SIG-M5 treated with dmso at 0.1 percent for 504 hours (cell line): ENCODE data around the gene BTG2.
"Not testable (repeated sequence)": the region's sequence is repeated elsewhere in the genome, so short reads cannot be mapped to it uniquely, and the experiment has no call there.

Source experiments
- DNase-seq: peaks from one replicate; lab custom pipeline; 2025; ENCODE audit not compliant: unreplicated experiment; lab: John Stamatoyannopoulos, UW

The BTG2 gene

DNA sequence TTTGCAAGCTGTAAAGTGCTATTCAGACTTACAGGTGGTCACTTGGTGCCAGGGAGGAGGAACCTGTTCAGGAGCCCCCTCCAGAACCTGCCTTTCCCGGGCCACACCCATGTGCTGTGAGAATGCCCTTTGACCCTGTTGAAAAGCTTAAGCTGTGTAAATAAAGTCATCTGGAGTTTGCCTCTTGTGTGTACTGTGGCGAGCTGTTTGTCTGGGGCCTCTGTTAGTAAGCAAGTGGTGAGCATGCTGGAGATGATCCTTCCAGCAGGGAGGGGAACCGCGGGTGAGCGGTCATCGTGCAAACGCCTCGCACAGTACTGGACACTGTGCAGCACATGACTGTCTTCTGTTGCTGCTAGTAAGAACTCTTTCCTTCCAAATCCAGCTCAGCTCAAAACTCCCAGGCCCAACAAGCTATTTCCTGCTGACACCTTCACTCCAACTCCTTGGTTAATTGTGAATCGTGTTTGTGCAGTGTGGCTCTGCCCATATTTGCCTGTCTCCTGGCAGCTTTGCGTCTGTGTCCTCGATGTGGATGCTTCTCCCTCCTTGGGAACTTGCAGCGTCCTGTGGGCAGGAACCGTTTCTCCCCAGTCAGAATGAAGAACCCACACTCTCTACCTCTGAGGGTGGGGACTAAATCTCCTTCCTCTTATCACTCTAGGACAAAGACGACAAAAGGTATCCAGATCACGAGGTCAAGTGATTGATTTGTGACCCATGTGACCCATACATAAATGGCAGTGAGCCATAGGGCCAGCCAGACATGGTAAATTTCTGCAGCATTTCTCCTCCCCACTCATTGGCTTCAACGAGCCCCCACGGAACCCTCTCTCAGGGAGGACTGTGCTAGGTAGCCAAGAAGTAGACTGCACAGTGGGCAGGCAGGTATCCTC lies 13.9 kb upstream of the BTG2 start:
- no peak for DNase-seq

- DNase-seq: no peak
Measured at GRCh38 chr1:203295796-203296195, 9.5 kb upstream of the BTG2 start.

GRCh38 chr1:203296460-203297073 lies 8.8 kb upstream of the BTG2 start:
- no peak for DNase-seq

GRCh38 chr1:203299169-203299568 lies 6.2 kb upstream of the BTG2 start:
- no peak for DNase-seq

DNA sequence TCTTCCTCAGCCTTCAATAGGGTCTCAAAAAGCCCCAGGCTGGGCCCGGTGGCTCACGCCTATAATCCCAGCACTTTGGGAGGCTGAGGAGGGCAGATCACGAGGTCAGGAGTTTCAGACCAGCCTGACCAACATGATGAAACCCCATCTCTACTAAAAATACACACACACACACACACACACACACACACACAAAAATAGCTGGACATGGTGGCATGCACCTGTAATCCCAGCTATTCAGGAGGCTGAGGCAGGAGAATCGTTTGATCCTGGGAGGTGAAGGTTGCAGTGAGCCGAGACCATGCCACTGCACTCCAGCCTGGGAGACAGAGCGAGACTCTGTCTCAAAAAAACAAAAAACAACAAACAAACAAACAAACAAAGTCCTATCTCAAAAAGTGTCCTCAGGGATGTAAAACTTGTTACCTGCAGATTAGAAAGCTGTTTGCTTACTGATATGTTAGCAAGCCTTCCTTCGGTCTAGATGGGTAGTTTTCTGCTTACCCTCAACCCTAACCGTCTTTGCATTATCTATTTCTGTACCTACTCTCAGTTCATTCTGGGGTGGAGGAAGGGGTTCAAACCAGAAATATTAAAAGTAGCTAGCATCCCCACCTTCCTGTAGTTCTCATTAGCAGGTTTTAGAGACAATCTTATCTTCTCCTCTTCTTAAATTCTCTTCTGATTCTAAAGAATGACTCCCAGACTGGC lies 5.4 kb upstream of the BTG2 start:
- not testable (repeated sequence) for DNase-seq

DNA sequence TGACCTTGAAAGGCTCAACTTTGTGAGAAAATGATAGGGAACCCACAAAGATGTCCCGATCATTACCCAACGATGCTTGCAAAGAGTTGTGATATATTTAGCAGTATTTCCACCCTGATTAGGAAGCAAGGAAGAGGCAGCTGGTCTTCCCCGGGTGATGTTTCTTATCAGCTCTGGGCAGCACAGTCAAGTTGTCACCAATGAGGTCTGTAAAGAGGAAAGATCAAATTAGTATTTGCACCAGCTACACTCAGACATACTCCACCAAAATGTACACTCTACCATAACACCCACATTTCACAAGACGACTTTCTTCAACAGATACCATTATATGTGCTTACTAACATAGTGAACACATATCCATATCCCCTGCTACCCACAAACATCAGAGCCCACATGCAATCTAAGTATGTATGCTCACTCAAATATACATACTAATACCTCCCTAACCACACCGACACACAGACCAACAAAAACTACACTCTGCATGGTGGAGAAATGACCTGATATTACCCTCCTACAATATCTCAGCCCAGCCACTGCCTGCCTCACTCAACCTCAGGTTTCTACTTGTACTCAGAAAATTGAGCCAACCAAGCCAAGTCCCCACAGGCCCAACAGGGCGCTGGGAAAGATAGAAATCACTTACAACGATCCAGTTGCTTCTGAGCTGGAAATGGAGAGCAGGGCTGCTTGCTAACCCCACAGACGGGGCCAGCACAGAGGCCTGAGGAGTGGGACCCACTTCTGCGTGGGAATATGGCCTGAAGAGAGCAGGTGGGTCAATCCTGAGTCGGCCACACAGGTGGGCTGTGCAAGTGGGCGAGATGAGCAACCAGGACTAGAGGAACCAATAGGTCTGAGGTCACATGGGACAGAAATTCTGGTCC lies 4.6 kb upstream of the BTG2 start:
- DNase-seq: peak; percentile 32

DNA sequence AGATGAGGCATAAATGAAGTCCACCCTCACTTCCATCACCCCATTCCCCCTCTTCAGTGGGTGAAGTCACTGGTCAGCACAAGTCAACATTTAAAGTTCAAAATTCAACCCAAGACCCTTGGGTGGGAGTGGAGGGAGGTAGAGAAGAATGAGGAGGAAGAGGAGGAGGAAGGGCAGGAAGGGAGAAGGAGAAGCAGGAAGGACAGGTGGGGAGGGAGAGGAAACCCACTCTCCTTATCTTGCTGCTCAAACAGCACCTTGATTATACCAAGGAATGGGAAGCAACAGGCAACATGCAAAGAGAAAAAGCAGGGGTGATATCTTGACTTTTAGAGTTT lies 4.0 kb upstream of the BTG2 start:
- DNase-seq: no peak

DNA sequence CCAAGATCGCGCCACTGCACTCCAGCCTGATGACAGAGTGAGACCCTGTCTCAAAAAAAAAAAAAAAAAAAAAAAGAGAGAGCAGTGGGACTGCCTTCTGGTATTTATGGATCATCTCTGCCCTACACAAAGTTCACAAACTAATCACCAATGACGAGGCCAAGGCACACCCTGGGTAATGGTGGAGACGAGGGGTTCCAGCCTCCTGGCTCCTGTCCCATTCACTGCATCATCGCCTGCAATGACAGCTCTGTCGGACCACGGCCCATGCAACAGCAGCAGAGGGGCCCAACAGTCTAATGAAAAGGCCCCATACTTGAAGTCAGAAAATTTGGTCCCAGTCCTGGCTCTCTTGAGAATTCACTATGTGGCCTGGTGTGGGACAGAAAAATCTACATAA lies 2.9 kb upstream of the BTG2 start:
- DNase-seq: no peak

- no peak for DNase-seq
Measured at GRCh38 chr1:203302894-203303293, 2.4 kb upstream of the BTG2 start.

- peak; percentile 53 for DNase-seq
Measured at GRCh38 chr1:203304391-203304918, 864 bp upstream of the BTG2 start.

GRCh38 chr1:203305809-203306088 lies 430 bp downstream of the BTG2 start:
- no peak for DNase-seq

DNA sequence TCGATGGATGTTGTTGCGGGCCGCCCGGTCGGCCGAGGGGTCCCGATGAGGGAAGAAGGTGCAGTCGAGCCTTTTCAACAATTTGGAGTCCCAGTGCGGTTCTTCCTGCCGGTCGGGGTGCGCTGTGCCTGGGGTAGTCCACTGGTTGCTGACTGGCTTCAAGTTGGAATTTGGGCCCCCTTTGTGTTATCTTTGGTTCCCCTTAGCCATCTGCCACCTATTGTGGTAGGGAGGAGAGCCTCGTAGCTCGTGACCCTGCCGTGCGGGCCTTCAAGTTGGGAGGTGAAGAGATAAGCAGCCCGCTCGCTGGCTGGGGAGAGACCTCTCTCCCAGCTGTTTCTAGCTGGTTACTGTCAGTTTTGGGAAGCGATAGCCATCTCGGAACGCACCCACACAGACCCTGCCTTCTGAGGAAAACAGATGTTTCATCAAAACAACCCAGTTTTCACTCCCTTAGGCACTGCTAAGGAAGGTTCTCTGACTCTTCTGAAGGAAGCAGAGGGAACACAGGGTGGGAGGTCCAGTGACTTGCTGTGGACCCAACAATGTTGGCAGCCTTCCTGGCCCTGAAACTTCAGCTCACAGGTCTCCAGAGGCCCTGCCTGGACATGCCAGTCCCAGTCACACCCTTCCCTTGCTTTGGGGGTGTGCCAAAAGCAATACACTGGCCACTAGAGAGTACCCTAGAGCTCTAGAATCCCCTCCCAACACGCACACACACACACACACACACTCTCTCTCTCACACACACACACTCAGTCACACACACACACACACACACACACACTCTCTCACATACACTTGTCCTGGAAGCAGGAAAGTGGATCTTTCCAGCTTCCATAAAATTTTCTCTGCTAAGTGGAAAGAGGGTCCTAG lies 1.0 kb downstream of the BTG2 start:
- DNase-seq: peak; percentile 46

GRCh38 chr1:203306965-203307541 lies 1.7 kb downstream of the BTG2 start:
- no peak for DNase-seq

DNA sequence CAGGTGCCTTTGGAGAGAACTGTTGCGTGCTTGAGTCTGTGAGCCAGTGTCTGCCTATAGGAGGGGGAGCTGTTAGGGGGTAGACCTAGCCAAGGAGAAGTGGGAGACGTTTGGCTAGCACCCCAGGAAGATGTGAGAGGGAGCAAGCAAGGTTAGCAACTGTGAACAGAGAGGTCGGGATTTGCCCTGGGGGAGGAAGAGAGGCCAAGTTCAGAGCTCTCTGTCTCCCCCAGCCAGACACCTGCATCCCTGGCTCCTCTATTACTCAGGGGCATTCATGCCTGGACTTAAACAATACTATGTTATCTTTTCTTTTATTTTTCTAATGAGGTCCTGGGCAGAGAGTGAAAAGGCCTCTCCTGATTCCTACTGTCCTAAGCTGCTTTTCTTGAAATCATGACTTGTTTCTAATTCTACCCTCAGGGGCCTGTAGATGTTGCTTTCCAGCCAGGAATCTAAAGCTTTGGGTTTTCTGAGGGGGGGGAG lies 2.4 kb downstream of the BTG2 start:
- no peak for DNase-seq

- no peak for DNase-seq
Measured at GRCh38 chr1:203308328-203308922, 3.1 kb downstream of the BTG2 start.

DNA sequence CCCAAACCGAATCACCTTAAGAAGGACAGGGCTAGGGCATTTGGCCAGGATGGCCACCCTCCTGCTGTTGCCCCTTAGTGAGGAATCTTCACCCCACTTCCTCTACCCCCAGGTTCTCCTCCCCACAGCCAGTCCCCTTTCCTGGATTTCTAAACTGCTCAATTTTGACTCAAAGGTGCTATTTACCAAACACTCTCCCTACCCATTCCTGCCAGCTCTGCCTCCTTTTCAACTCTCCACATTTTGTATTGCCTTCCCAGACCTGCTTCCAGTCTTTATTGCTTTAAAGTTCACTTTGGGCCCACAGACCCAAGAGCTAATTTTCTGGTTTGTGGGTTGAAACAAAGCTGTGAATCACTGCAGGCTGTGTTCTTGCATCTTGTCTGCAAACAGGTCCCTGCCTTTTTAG lies 3.6 kb downstream of the BTG2 start:
- DNase-seq: no peak

DNA sequence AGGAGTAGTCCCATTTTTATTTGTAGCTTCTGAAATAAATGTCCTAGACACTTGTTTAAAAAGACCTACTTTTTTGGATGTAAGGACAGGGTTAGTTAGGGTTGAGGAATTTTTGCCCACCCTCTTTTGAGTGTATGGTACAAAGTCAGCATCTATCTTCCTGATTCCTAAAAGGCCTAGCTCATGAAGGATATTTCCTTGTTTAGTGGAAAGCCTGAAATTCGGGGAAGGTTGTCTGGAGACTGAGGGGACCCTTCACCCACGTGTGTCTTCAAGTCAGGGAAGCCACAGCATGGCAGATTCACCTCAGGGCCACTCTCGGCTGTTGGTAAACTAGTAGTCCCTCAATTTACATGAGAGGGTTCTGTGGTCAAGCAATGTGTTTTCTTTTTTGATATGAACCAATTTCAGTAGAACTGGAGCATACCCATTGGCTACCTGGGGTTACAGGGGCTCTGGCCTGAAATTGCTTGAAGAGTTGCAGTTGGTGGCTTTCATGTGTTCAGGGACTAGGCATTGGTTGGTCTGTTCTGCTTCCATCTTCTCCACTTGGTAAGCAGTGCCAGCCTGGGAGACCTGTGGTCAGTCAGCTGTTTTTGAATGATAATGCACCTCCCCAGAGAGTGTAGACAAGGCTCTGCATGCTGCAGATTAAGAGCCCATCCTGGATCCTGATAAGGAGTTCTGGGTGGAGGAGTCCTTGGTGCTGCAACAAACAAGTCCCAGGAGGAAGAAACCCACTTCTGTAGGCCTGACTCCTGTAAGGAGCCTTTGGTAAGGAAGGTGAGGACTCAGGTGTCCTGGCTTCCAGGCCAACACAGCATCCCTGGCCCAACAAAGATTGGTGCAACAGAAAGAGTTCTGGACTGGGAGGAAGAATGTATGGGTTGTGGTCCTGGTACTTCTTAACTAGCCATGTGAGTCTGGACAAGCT lies 6.3 kb downstream of the BTG2 start:
- DNase-seq: no peak
